Measurements from ENCODE around the gene DCHS1.

DCHS1 gene

GRCh38 chr11:6655020-6655789 lies 404 bp downstream of the DCHS1 start:
- in situ Hi-C loops (cut with MboI; ENCODE audit: low pct_unique_long_range_greater_than_20kb, low sequenced_read_pairs, unreplicated experiment), result no loop called here
- DNase-seq (ENCODE audit: low spot score), result peak; percentile 52
- TF ChIP-seq, protein P1, sequence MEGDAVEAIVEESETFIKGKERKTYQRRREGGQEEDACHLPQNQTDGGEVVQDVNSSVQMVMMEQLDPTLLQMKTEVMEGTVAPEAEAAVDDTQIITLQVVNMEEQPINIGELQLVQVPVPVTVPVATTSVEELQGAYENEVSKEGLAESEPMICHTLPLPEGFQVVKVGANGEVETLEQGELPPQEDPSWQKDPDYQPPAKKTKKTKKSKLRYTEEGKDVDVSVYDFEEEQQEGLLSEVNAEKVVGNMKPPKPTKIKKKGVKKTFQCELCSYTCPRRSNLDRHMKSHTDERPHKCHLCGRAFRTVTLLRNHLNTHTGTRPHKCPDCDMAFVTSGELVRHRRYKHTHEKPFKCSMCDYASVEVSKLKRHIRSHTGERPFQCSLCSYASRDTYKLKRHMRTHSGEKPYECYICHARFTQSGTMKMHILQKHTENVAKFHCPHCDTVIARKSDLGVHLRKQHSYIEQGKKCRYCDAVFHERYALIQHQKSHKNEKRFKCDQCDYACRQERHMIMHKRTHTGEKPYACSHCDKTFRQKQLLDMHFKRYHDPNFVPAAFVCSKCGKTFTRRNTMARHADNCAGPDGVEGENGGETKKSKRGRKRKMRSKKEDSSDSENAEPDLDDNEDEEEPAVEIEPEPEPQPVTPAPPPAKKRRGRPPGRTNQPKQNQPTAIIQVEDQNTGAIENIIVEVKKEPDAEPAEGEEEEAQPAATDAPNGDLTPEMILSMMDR (IDR thresholded peaks at IDR 0.05; ENCODE audit: extremely low read depth, insufficient read depth, missing control alignments), result no peak

GRCh38 chr11:6654281-6655019 lies 1.2 kb downstream of the DCHS1 start:
- DNase-seq (ENCODE audit: low spot score), result peak; percentile 12

DNA sequence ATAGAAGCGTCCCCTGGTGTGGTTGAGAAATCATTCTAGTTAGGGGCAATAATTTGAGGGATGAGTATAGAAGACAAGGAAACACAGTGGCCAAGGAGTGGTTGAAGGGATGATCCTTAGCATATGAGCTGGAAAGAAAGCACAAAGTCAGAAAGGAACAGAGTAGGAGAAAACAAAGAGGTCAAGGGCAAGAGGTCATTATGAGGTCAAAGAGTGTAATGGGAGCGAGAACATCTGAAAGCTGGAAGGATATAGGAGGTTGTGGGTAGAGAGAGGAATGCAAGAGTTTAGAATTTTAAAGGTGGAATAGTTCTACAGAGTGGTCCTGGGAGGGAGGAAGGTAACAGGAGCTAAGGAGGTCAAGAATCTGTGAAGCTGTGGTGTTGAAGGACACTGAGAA lies 2.0 kb downstream of the DCHS1 start:
- in situ Hi-C loops (cut with MboI; ENCODE audit: low pct_unique_long_range_greater_than_20kb, low sequenced_read_pairs, unreplicated experiment), result no loop called here
- TF ChIP-seq, protein P1 (IDR thresholded peaks at IDR 0.05; ENCODE audit: extremely low read depth, insufficient read depth, missing control alignments), result no peak
- peak; percentile 2 for DNase-seq (ENCODE audit: low spot score)

More at GRCh38 chr11:6654281-6655019, 1.2 kb downstream of the DCHS1 start:
- in situ Hi-C loops (cut with MboI; ENCODE audit: low pct_unique_long_range_greater_than_20kb, low sequenced_read_pairs, unreplicated experiment), result no loop called here
- TF ChIP-seq, protein P1 (IDR thresholded peaks at IDR 0.05; ENCODE audit: extremely low read depth, insufficient read depth, missing control alignments), result no peak

- no peak for DNase-seq (ENCODE audit: low spot score)
- TF ChIP-seq, protein P1 (IDR thresholded peaks at IDR 0.05; ENCODE audit: extremely low read depth, insufficient read depth, missing control alignments), result no peak
These were observed 2.5 kb downstream of the DCHS1 start for GRCh38 chr11:6653097-6653496.

GRCh38 chr11:6652182-6652581 lies 3.4 kb downstream of the DCHS1 start:
- in situ Hi-C loops (cut with MboI; ENCODE audit: low pct_unique_long_range_greater_than_20kb, low sequenced_read_pairs, unreplicated experiment), result no loop called here
- TF ChIP-seq, protein P1 (IDR thresholded peaks at IDR 0.05; ENCODE audit: extremely low read depth, insufficient read depth, missing control alignments), result no peak
- no peak for DNase-seq (ENCODE audit: low spot score)

More at GRCh38 chr11:6653097-6653496, 2.5 kb downstream of the DCHS1 start:
- in situ Hi-C loops (cut with MboI; ENCODE audit: low pct_unique_long_range_greater_than_20kb, low sequenced_read_pairs, unreplicated experiment), result no loop called here

GRCh38 chr11:6650980-6651379 lies 4.6 kb downstream of the DCHS1 start:
- peak; percentile 5 for DNase-seq (ENCODE audit: low spot score)
- in situ Hi-C loops (cut with MboI; ENCODE audit: low pct_unique_long_range_greater_than_20kb, low sequenced_read_pairs, unreplicated experiment), result no loop called here
- TF ChIP-seq, protein P1 (IDR thresholded peaks at IDR 0.05; ENCODE audit: extremely low read depth, insufficient read depth, missing control alignments), result no peak

All from GM13977 (cell line).